H9 (cell line): ENCODE measurements around the gene TOX4. TPM values are rescaled to one million over a fixed set of nuclear protein-coding genes. Genes with fewer than 3 reads are reported as not detected.
A peak's percentile ranks its signal among the peaks of the same experiment; 100 is the strongest.

Experiments
- DNase-seq: peaks from one replicate; pipeline ENCODE4 v3.0.0-alpha.2; 2017
- H2AFZ ChIP-seq: one replicate; pipeline ENCODE4 v1.6.1; 2013; ENCODE audit warnings: mild to moderate bottlenecking, low read length, control low read depth, moderate library complexity
- H2AK5ac ChIP-seq: 2 replicates; pipeline ENCODE4 v1.6.1; 2013; ENCODE audit warnings: low read length, control low read depth, mixed read lengths; ENCODE audit not compliant: insufficient read length
- H2BK120ac ChIP-seq: one replicate; pipeline ENCODE4 v1.6.1; 2013; ENCODE audit warnings: low read depth, mild to moderate bottlenecking, low read length, control low read depth, inconsistent platforms; ENCODE audit not compliant: poor library complexity, severe bottlenecking
- H2BK12ac ChIP-seq: 2 replicates; pipeline ENCODE4 v1.6.1; 2013; ENCODE audit warnings: low read length, control low read depth, mixed read lengths, low read depth; ENCODE audit not compliant: insufficient read length
- H2BK15ac ChIP-seq: 2 replicates; pipeline ENCODE4 v1.6.1; 2013; ENCODE audit warnings: low read depth, low read length, control low read depth
- H2BK20ac ChIP-seq: one replicate; pipeline ENCODE4 v1.6.1; 2013; ENCODE audit warnings: low read depth, mild to moderate bottlenecking, low read length, control low read depth, inconsistent platforms; ENCODE audit not compliant: poor library complexity, severe bottlenecking
- H2BK5ac ChIP-seq: 2 replicates; pipeline ENCODE4 v1.6.1; 2013; ENCODE audit warnings: low read length, control low read depth, mixed read lengths; ENCODE audit not compliant: insufficient read length
- H3K14ac ChIP-seq: 2 replicates; pipeline ENCODE4 v1.6.1; 2013; ENCODE audit warnings: low read length, control low read depth; ENCODE audit not compliant: insufficient read depth
- H3K18ac ChIP-seq: 2 replicates; pipeline ENCODE4 v1.6.1; 2013; ENCODE audit warnings: low read depth, mild to moderate bottlenecking, mixed read lengths, low read length, control low read depth; ENCODE audit not compliant: insufficient read length
- H3K23ac ChIP-seq: 2 replicates; pipeline ENCODE4 v1.6.1; 2013; ENCODE audit warnings: low read length, control low read depth, mixed read lengths, low read depth; ENCODE audit not compliant: insufficient read length
- H3K23me2 ChIP-seq: 2 replicates; pipeline ENCODE4 v1.6.1; 2013; ENCODE audit warnings: low read depth, mild to moderate bottlenecking, mixed read lengths, low read length, control low read depth; ENCODE audit not compliant: insufficient read length, poor library complexity, severe bottlenecking
- H3K27ac ChIP-seq: 2 replicates; pipeline ENCODE4 v1.5.1; 2013; ENCODE audit warnings: low read length, control low read depth, mixed read lengths, low read depth; ENCODE audit not compliant: insufficient read length
- H3K27me3 ChIP-seq: 2 replicates; pipeline ENCODE4 v1.6.1; 2013; ENCODE audit warnings: low read length, control low read depth, inconsistent platforms; ENCODE audit not compliant: insufficient read depth
- H3K4ac ChIP-seq: 2 replicates; pipeline ENCODE4 v1.6.1; 2013; ENCODE audit warnings: low read depth, mild to moderate bottlenecking, control low read depth, inconsistent platforms, low read length, moderate library complexity
- H3K4me1 ChIP-seq: 2 replicates; pipeline ENCODE4 v1.6.1; 2013; ENCODE audit warnings: low read length, control low read depth, inconsistent platforms; ENCODE audit not compliant: insufficient read depth
- H3K4me2 ChIP-seq: 2 replicates; pipeline ENCODE4 v1.6.1; 2013; ENCODE audit warnings: low read length, control low read depth, mixed read lengths; ENCODE audit not compliant: insufficient read length, insufficient read depth
- H3K56ac ChIP-seq: 2 replicates; pipeline ENCODE4 v1.6.1; 2013; ENCODE audit warnings: low read depth, mild to moderate bottlenecking, mixed read lengths, low read length, control low read depth; ENCODE audit not compliant: insufficient read length
- H3K79me1 ChIP-seq: 2 replicates; pipeline ENCODE4 v1.6.1; 2013; ENCODE audit warnings: low read depth, mild to moderate bottlenecking, moderate library complexity, low read length, control low read depth, inconsistent platforms; ENCODE audit not compliant: insufficient read depth, poor library complexity, severe bottlenecking
- H3K79me2 ChIP-seq: 2 replicates; pipeline ENCODE4 v1.6.1; 2013; ENCODE audit warnings: low read length, control low read depth, inconsistent platforms; ENCODE audit not compliant: insufficient read depth
- H3K9ac ChIP-seq: 2 replicates; pipeline ENCODE4 v1.6.1; 2013; ENCODE audit warnings: low read length, control low read depth, mixed read lengths; ENCODE audit not compliant: insufficient read length; ENCODE audit errors: extremely low read depth
- H3K9me3 ChIP-seq: one replicate; pipeline ENCODE4 v1.6.1; 2013; ENCODE audit warnings: low read depth, low read length, inconsistent platforms; ENCODE audit not compliant: control insufficient read depth
- H3T11ph ChIP-seq: one replicate; pipeline ENCODE4 v1.6.1; 2013; ENCODE audit warnings: mild to moderate bottlenecking, low read length, control low read depth, inconsistent platforms
- H4K20me1 ChIP-seq: one replicate; pipeline ENCODE4 v1.6.1; 2013; ENCODE audit not compliant: control insufficient read depth, insufficient read length, insufficient read depth
- H4K5ac ChIP-seq: 2 replicates; pipeline ENCODE4 v1.6.1; 2013; ENCODE audit warnings: low read depth, mild to moderate bottlenecking, mixed read lengths, low read length, control low read depth; ENCODE audit not compliant: insufficient read length
- H4K8ac ChIP-seq: replicated peaks from 2 replicates; pipeline ENCODE4 v1.6.1; 2013; ENCODE audit warnings: low read length, control low read depth, mixed read lengths, low read depth; ENCODE audit not compliant: insufficient read length
- H4K91ac ChIP-seq: 2 replicates; pipeline ENCODE4 v1.6.1; 2013; ENCODE audit warnings: low read depth, mild to moderate bottlenecking, moderate library complexity, mixed read lengths, low read length, control low read depth; ENCODE audit not compliant: insufficient read length
- H3K27ac Mint-ChIP-seq, 3 experiments: 2 replicates in 2 of 3; 3 replicates in 1 of 3; pipeline ENCODE4 v1.8.0; 2020 to 2021; ENCODE audit warnings: mixed read lengths in 3 of 3, mild to moderate bottlenecking in 1 of 3, moderate library complexity in 1 of 3
- H3K27me3 Mint-ChIP-seq: 2 replicates; pipeline ENCODE4 v1.8.0; 2021; ENCODE audit warnings: low read depth, mild to moderate bottlenecking, moderate library complexity, mixed read lengths
- H3K36me3 Mint-ChIP-seq, 3 experiments: 2 replicates in 2 of 3; 3 replicates in 1 of 3; pipeline ENCODE4 v1.8.0; 2020 to 2021; ENCODE audit warnings: low read depth in 3 of 3, mixed read lengths in 3 of 3; ENCODE audit not compliant: insufficient read depth in 1 of 3
- H3K4me1 Mint-ChIP-seq, 2 experiments: 2 replicates each; pipeline ENCODE4 v1.8.0; 2020; ENCODE audit warnings: mixed read lengths in 2 of 2
- H3K4me3 Mint-ChIP-seq, 2 experiments: 2 replicates in 1 of 2; 3 replicates in 1 of 2; pipeline ENCODE4 v1.8.0; 2020 to 2021; ENCODE audit warnings: mild to moderate bottlenecking in 2 of 2, mixed read lengths in 2 of 2, moderate library complexity in 1 of 2
- H3K9me3 Mint-ChIP-seq, 2 experiments: 2 replicates in 1 of 2; 3 replicates in 1 of 2; pipeline ENCODE4 v1.8.0; 2020; ENCODE audit warnings: mild to moderate bottlenecking in 2 of 2, mixed read lengths in 2 of 2, moderate library complexity in 1 of 2
- WGBS: extraction: QIAGEN DNeasy Blood & Tissue Kit; methylation state at CpG from one replicate; pipeline ENCODE4 v1.1.7; 2013; ENCODE audit warnings: missing lambda C conversion rate, low lambda C conversion rate, mixed read lengths; ENCODE audit not compliant: insufficient read length; ENCODE audit errors: extremely low coverage; 5-methylcytosine and 5-hydroxymethylcytosine counted together
- total RNA-seq: library from RNA; stranded (reverse); gene quantifications from 2 replicates; pipeline ENCODE4 v1.2.1, GENCODE V29; 2021
- TF ChIP-seq, protein P1 (sequence below): fragments of 200-600 bp; sonication (generic); conservative IDR thresholded peaks from 3 replicates; pipeline ENCODE4 v1.8.0; 2021; ENCODE audit warnings: antibody characterized with exemption, mild to moderate bottlenecking

The TOX4 gene
- total RNA-seq, 1 experiment from 2014 or later: 64.7 TPM

DNA sequence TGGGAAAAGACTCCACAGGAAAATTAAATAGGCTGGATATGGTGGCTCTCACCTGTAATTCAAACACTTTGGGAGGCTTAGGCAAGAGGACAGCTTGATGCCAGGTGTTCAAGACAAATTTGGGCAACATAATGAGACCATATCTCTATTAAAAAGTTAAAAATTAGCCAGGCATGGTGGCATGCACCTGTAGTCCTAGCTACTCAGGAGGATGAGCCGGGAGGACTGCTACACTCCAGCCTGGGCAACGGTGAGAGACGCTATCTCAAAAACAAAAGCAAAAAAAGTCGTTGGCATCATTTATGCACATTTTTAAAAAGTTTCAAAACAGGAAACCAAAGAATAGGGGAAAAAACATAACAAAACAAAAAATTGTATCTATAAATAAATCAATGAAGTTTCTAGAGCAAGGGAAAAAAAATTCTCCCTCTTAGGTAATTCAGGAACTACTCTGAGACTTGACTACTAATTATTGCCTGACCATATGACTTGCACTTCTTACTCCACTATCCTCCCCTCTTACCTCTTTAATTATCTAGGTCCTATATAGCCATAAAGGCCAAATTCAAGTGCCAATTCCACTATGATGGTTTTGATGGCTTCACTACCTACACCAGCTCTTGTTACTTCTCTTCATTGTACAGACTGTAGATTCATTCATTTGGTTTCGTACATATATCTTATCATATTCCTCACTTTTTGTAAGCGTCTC, 32.6 kb downstream of the TOX4 start:
- H3K27me3 Mint-ChIP-seq: no peaks in the 10 kb centered on the region
- H3K9ac ChIP-seq: peak overlapping the region; percentile 90
- no peak overlapping the region for H2AK5ac ChIP-seq

More for the DNA sequence above, 32.6 kb downstream of the TOX4 start:
- TF ChIP-seq, protein P1, sequence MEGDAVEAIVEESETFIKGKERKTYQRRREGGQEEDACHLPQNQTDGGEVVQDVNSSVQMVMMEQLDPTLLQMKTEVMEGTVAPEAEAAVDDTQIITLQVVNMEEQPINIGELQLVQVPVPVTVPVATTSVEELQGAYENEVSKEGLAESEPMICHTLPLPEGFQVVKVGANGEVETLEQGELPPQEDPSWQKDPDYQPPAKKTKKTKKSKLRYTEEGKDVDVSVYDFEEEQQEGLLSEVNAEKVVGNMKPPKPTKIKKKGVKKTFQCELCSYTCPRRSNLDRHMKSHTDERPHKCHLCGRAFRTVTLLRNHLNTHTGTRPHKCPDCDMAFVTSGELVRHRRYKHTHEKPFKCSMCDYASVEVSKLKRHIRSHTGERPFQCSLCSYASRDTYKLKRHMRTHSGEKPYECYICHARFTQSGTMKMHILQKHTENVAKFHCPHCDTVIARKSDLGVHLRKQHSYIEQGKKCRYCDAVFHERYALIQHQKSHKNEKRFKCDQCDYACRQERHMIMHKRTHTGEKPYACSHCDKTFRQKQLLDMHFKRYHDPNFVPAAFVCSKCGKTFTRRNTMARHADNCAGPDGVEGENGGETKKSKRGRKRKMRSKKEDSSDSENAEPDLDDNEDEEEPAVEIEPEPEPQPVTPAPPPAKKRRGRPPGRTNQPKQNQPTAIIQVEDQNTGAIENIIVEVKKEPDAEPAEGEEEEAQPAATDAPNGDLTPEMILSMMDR: no peak
- no peak overlapping the region for H2BK20ac ChIP-seq
- H2BK12ac ChIP-seq: no peak overlapping the region
- H4K8ac ChIP-seq: no peak overlapping the region
- H3T11ph ChIP-seq: no peak overlapping the region
- H3K14ac ChIP-seq: no peak overlapping the region
- H2AFZ ChIP-seq: no peak overlapping the region
- H2BK15ac ChIP-seq: no peak overlapping the region
- no peak overlapping the region for H2BK120ac ChIP-seq
- H4K20me1 ChIP-seq: no peaks in the 10 kb centered on the region
- Mint-ChIP-seq H3K9me3 (peaks cover 3 to 7% of the 10 kb centered on the region in 2 experiments; a peak in 4 of 5 replicates), H3K27ac (peak overlapping the region; percentile 98 to 99 (median 98); a peak in 4 of 7 replicates), H3K4me3 (peak overlapping the region; percentile 99), H3K36me3 (peaks cover 32 to 44% (median 35%) of the 10 kb centered on the region in 3 experiments), H3K4me1 (peaks cover 26 to 33% of the 10 kb centered on the region in 2 experiments)
- no peak overlapping the region for H3K27ac ChIP-seq
- peak overlapping the region; percentile 30 for H3K4me2 ChIP-seq
- H3K23ac ChIP-seq: no peak overlapping the region
- H3K27me3 ChIP-seq: no peaks in the 10 kb centered on the region
- no peak overlapping the region for H3K18ac ChIP-seq
- H4K91ac ChIP-seq: no peak overlapping the region
- no peaks in the 10 kb centered on the region for H3K23me2 ChIP-seq
- H4K5ac ChIP-seq: no peak overlapping the region
- no peak overlapping the region for H3K4ac ChIP-seq
- peaks cover 3% of the 10 kb centered on the region for H3K79me1 ChIP-seq
- no CpG with 5 or more reads among the region's 6 CpGs for whole genome bisulfite sequencing
- H2BK5ac ChIP-seq: no peak overlapping the region
- no peaks in the 10 kb centered on the region for H3K9me3 ChIP-seq
- H3K56ac ChIP-seq: no peak overlapping the region
- DNase-seq: no peak
- no peaks in the 10 kb centered on the region for H3K4me1 ChIP-seq
- H3K79me2 ChIP-seq: peaks cover 17% of the 10 kb centered on the region; the same call in 1 of the 2 replicates
